ENCODE measurements around the gene TSKS. TPM values are rescaled to one million over a fixed set of nuclear protein-coding genes. Genes with fewer than 3 reads are reported as not detected.

Gene TSKS
- total RNA-seq, 1 experiment from 2014 or later: 5.7 TPM

- no peak for DNase-seq
- no peak overlapping the region for H2AFZ ChIP-seq (ENCODE audit: low read length)
- 0 out of 2 replicates have a peak, but pooled peaks cover 5% of the 10 kb centered on the region for H4K20me1 ChIP-seq (ENCODE audit: insufficient read depth, low read depth, low read length)
- peaks cover 8% of the 10 kb centered on the region for H3K4me1 ChIP-seq (ENCODE audit: low read length)
- H3K9ac ChIP-seq (ENCODE audit: low read length): no peak overlapping the region
- H3K36me3 ChIP-seq (ENCODE audit: insufficient read depth, low read length): no peaks in the 10 kb centered on the region
- no peak overlapping the region for H3K4me3 ChIP-seq (ENCODE audit: low read length)
- no peaks in the 10 kb centered on the region for H3K27me3 ChIP-seq (ENCODE audit: low read length)
- H3K4me2 ChIP-seq (ENCODE audit: low read depth, low read length, poor library complexity, severe bottlenecking): no peak overlapping the region
- no peaks in the 10 kb centered on the region for H3K9me2 ChIP-seq (replicated peaks; ENCODE audit: insufficient read depth, low read length)
- no peak overlapping the region for H3K27ac ChIP-seq (ENCODE audit: low read length)
- H3K9me3 ChIP-seq (ENCODE audit: low read length): no peaks in the 10 kb centered on the region
- H3K79me2 ChIP-seq (ENCODE audit: low read length): peaks cover 67% of the 10 kb centered on the region
Measured at GRCh38 chr19:49776371-49776764, 13.3 kb upstream of the TSKS start.

- Histone ChIP-seq H3K4me2 (ENCODE audit: low read depth, low read length, poor library complexity, severe bottlenecking) (no peak overlapping the region), H3K9ac (ENCODE audit: low read length) (no peak overlapping the region), H3K27ac (ENCODE audit: low read length) (no peak overlapping the region)
Measured at GRCh38 chr19:49775742-49776370, 12.8 kb upstream of the TSKS start.

GRCh38 chr19:49774969-49775368 is 11.9 kb upstream of the TSKS start:
- peaks cover 67% of the 10 kb centered on the region for H3K79me2 ChIP-seq (ENCODE audit: low read length)
- H3K4me1 ChIP-seq (ENCODE audit: low read length): peaks cover 5% of the 10 kb centered on the region

More at GRCh38 chr19:49775742-49776370, 12.8 kb upstream of the TSKS start:
- Histone ChIP-seq H3K79me2 (ENCODE audit: low read length) (peaks cover 65% of the 10 kb centered on the region), H2AFZ (ENCODE audit: low read length) (no peak overlapping the region), H3K4me1 (ENCODE audit: low read length) (peaks cover 8% of the 10 kb centered on the region), H3K27me3 (ENCODE audit: low read length) (no peaks in the 10 kb centered on the region), H4K20me1 (ENCODE audit: insufficient read depth, low read depth, low read length) (0 out of 2 replicates have a peak, but pooled peaks cover 5% of the 10 kb centered on the region), H3K9me2 (replicated peaks; ENCODE audit: insufficient read depth, low read length) (no peaks in the 10 kb centered on the region), H3K9me3 (ENCODE audit: low read length) (no peaks in the 10 kb centered on the region), H3K36me3 (ENCODE audit: insufficient read depth, low read length) (no peaks in the 10 kb centered on the region), H3K4me3 (ENCODE audit: low read length) (no peak overlapping the region)
- DNase-seq: no peak

GRCh38 chr19:49773663-49774350 is 10.7 kb upstream of the TSKS start:
- H3K9ac ChIP-seq (ENCODE audit: low read length): no peak overlapping the region
- no peak overlapping the region for H3K27ac ChIP-seq (ENCODE audit: low read length)
- no peaks in the 10 kb centered on the region for H3K27me3 ChIP-seq (ENCODE audit: low read length)
- H3K4me1 ChIP-seq (ENCODE audit: low read length): no peaks in the 10 kb centered on the region
- peaks cover 73% of the 10 kb centered on the region for H3K79me2 ChIP-seq (ENCODE audit: low read length)
- H3K9me3 ChIP-seq (ENCODE audit: low read length): no peaks in the 10 kb centered on the region
- no peaks in the 10 kb centered on the region for H3K36me3 ChIP-seq (ENCODE audit: insufficient read depth, low read length)
- no peak for DNase-seq
- H3K4me3 ChIP-seq (ENCODE audit: low read length): no peak overlapping the region
- H2AFZ ChIP-seq (ENCODE audit: low read length): no peak overlapping the region
- H3K4me2 ChIP-seq (ENCODE audit: low read depth, low read length, poor library complexity, severe bottlenecking): no peak overlapping the region
- H3K9me2 ChIP-seq (replicated peaks; ENCODE audit: insufficient read depth, low read length): no peaks in the 10 kb centered on the region
- 0 out of 2 replicates have a peak, but pooled peaks cover 5% of the 10 kb centered on the region for H4K20me1 ChIP-seq (ENCODE audit: insufficient read depth, low read depth, low read length)

More at GRCh38 chr19:49774969-49775368, 11.9 kb upstream of the TSKS start:
- H3K9me3 ChIP-seq (ENCODE audit: low read length): no peaks in the 10 kb centered on the region
- H3K9me2 ChIP-seq (replicated peaks; ENCODE audit: insufficient read depth, low read length): no peaks in the 10 kb centered on the region
- no peak overlapping the region for H3K9ac ChIP-seq (ENCODE audit: low read length)
- no peak overlapping the region for H3K4me3 ChIP-seq (ENCODE audit: low read length)
- no peak overlapping the region for H3K4me2 ChIP-seq (ENCODE audit: low read depth, low read length, poor library complexity, severe bottlenecking)
- H3K27me3 ChIP-seq (ENCODE audit: low read length): no peaks in the 10 kb centered on the region
- H2AFZ ChIP-seq (ENCODE audit: low read length): no peak overlapping the region
- DNase-seq: no peak
- H4K20me1 ChIP-seq (ENCODE audit: insufficient read depth, low read depth, low read length): 0 out of 2 replicates have a peak, but pooled peaks cover 5% of the 10 kb centered on the region
- H3K27ac ChIP-seq (ENCODE audit: low read length): no peak overlapping the region
- no peaks in the 10 kb centered on the region for H3K36me3 ChIP-seq (ENCODE audit: insufficient read depth, low read length)

GRCh38 chr19:49772850-49773432 is 9.8 kb upstream of the TSKS start:
- H3K79me2 ChIP-seq (ENCODE audit: low read length): peaks cover 75% of the 10 kb centered on the region
- DNase-seq: no peak
- peaks cover 7% of the 10 kb centered on the region for H3K4me1 ChIP-seq (ENCODE audit: low read length)
- H3K4me2 ChIP-seq (ENCODE audit: low read depth, low read length, poor library complexity, severe bottlenecking): no peak overlapping the region
- no peaks in the 10 kb centered on the region for H3K36me3 ChIP-seq (ENCODE audit: insufficient read depth, low read length)
- no peak overlapping the region for H3K4me3 ChIP-seq (ENCODE audit: low read length)
- no peak overlapping the region for H3K27ac ChIP-seq (ENCODE audit: low read length)
- no peak overlapping the region for H2AFZ ChIP-seq (ENCODE audit: low read length)
- H3K9ac ChIP-seq (ENCODE audit: low read length): no peak overlapping the region
- no peaks in the 10 kb centered on the region for H3K9me2 ChIP-seq (replicated peaks; ENCODE audit: insufficient read depth, low read length)
- H4K20me1 ChIP-seq (ENCODE audit: insufficient read depth, low read depth, low read length): peaks cover 10% of the 10 kb centered on the region; the same call in 1 of the 2 replicates
- H3K9me3 ChIP-seq (ENCODE audit: low read length): no peaks in the 10 kb centered on the region
- H3K27me3 ChIP-seq (ENCODE audit: low read length): no peaks in the 10 kb centered on the region

GRCh38 chr19:49771674-49772139 is 8.6 kb upstream of the TSKS start:
- Histone ChIP-seq H3K9ac (ENCODE audit: low read length) (no peak overlapping the region), H4K20me1 (ENCODE audit: insufficient read depth, low read depth, low read length) (peaks cover 16% of the 10 kb centered on the region; the same call in 1 of the 2 replicates), H3K27me3 (ENCODE audit: low read length) (no peaks in the 10 kb centered on the region), H3K36me3 (ENCODE audit: insufficient read depth, low read length) (no peaks in the 10 kb centered on the region), H2AFZ (ENCODE audit: low read length) (no peak overlapping the region), H3K27ac (ENCODE audit: low read length) (no peak overlapping the region), H3K9me2 (replicated peaks; ENCODE audit: insufficient read depth, low read length) (no peaks in the 10 kb centered on the region), H3K4me3 (ENCODE audit: low read length) (no peak overlapping the region), H3K79me2 (ENCODE audit: low read length) (peaks cover 83% of the 10 kb centered on the region), H3K4me1 (ENCODE audit: low read length) (peaks cover 11% of the 10 kb centered on the region), H3K9me3 (ENCODE audit: low read length) (no peaks in the 10 kb centered on the region), H3K4me2 (ENCODE audit: low read depth, low read length, poor library complexity, severe bottlenecking) (no peak overlapping the region)
- no peak for DNase-seq

- no peak for DNase-seq
- Histone ChIP-seq H3K9ac (ENCODE audit: low read length) (no peak overlapping the region), H3K27ac (ENCODE audit: low read length) (no peak overlapping the region), H3K27me3 (ENCODE audit: low read length) (no peaks in the 10 kb centered on the region), H3K4me2 (ENCODE audit: low read depth, low read length, poor library complexity, severe bottlenecking) (no peak overlapping the region), H3K36me3 (ENCODE audit: insufficient read depth, low read length) (no peaks in the 10 kb centered on the region), H3K9me3 (ENCODE audit: low read length) (no peaks in the 10 kb centered on the region), H3K4me1 (ENCODE audit: low read length) (peaks cover 17% of the 10 kb centered on the region), H3K79me2 (ENCODE audit: low read length) (peaks cover 72% of the 10 kb centered on the region), H4K20me1 (ENCODE audit: insufficient read depth, low read depth, low read length) (peaks cover 16% of the 10 kb centered on the region; the same call in 1 of the 2 replicates), H2AFZ (ENCODE audit: low read length) (no peak overlapping the region), H3K4me3 (ENCODE audit: low read length) (no peak overlapping the region), H3K9me2 (replicated peaks; ENCODE audit: insufficient read depth, low read length) (no peaks in the 10 kb centered on the region)
Measured at GRCh38 chr19:49770529-49770928, 7.4 kb upstream of the TSKS start.

GRCh38 chr19:49767967-49768581 is 5.0 kb upstream of the TSKS start:
- Histone ChIP-seq H3K9ac (ENCODE audit: low read length) (peak overlapping the region; percentile 77), H3K79me2 (ENCODE audit: low read length) (peaks cover 51% of the 10 kb centered on the region), H3K4me2 (ENCODE audit: low read depth, low read length, poor library complexity, severe bottlenecking) (peak overlapping the region; percentile 92), H3K36me3 (ENCODE audit: insufficient read depth, low read length) (no peaks in the 10 kb centered on the region), H3K27me3 (ENCODE audit: low read length) (no peaks in the 10 kb centered on the region), H3K27ac (ENCODE audit: low read length) (no peak overlapping the region), H3K9me3 (ENCODE audit: low read length) (no peaks in the 10 kb centered on the region), H3K4me1 (ENCODE audit: low read length) (peaks cover 20% of the 10 kb centered on the region), H3K4me3 (ENCODE audit: low read length) (peak overlapping the region; percentile 86), H3K9me2 (replicated peaks; ENCODE audit: insufficient read depth, low read length) (no peaks in the 10 kb centered on the region), H4K20me1 (ENCODE audit: insufficient read depth, low read depth, low read length) (peaks cover 11% of the 10 kb centered on the region; the same call in 1 of the 2 replicates), H2AFZ (ENCODE audit: low read length) (no peak overlapping the region)
- no peak for DNase-seq

Data from Karpas-422 (cell line).